ENCODE data around the gene GRK4. TPM values are rescaled to one million over a fixed set of nuclear protein-coding genes. Genes with fewer than 3 reads are reported as not detected.
"Not testable (repeated sequence)": the region's sequence is repeated elsewhere in the genome, so short reads cannot be mapped to it uniquely, and the experiment has no call there.

GRK4 gene
- total RNA-seq, 2 experiments from 2014 or later = 4.9 to 5.3 TPM

DNA sequence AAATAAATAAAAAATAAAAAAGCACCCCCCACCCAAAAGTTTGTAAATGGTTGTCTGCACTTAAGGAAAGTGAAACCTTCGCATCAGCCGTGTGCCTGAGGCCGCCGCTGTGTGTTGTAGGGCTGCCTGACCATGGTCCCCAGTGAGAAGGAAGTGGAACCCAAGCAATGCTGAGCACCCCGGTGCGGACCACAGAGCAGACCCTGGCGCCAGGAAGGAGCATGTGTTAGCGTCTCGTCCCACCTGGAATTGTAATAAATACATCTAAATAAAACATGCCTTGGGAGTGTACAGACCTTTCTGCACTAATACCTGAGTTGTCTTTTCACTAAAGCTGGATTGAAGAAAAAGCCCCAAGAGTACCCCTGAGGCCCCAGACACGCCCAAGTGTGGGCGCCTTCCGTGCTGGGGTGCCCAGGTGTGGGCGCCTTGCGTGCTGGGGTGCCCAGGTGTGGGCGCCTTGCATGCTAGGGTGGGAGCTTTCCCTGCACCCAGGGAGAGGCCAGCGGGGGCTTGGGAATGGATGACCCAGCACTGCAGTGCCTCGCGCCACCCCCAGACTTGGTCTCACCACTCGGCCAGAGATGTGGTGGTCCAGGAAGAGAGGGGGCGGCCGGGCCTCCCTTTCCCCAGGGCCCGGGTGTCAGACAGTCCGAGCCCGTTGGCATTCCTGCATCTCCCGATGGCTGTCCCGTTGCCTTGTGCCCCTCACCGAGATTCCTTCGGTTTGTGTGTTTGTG, 77.3 kb downstream of the GRK4 start:
- ChIA-PET CTCF (interaction anchor here (0.9 to 1.9 kb wide), 5 partner anchors 19 to 64 kb away, joined by 3 to 7 read pairs (median 3); no protein-coding TSS in a partner anchor), POLR2A (no interaction called here)

DNA sequence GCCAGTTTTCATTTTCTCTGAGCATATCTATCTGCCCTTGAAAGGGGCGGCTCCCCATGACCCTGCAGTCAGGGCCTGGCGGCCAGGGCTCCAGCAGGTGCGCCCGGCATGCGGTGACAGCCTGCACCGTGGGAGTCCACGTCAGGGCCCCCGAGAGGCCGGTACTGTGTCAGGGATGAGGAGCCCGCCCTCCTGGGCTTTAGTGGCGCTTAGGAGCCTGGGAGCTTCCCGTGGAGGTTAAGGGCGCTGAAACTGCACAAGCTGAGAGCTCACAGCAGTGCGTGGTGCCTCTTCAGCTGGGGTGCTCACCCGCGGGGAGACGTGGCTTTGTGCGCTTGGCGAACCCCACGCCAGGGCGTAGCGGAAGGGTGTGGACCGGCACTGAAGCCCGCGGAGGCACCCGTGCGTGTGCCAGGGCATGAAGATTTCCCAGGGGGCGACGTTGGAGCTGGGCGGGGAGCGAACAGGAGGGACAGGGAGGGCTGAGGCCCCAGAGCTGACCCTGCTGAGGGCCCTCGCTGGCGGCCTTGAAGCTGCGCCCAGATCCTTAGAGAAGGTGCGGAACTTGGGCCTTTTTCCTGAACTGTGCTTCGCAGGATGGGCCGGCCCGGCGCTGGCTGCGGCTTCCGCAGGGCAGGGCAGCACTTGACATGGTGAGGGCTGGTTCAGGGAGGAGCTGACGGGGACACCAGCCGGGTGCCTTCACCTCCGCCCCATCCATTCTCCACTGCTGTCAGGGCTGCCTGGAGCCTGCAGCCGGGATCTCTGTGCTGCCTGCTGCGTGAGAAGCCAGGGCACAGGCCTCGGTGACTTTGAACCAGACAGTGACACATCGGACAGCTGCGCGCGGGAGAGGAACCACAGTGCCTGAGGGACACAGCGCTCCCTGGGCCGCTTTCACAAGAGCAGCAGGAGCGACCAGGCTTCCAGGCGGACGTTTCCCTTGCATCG, 78.1 kb downstream of the GRK4 start:
- CTCF ChIA-PET = interaction anchor here (0.8 to 1.9 kb wide), 8 partner anchors 9 to 402 kb away, joined by 3 to 7 read pairs (median 3); no protein-coding TSS in a partner anchor
- POLR2A ChIA-PET = interaction anchor here (0.5 kb wide), 1 partner anchor 33 kb away, joined by 3 read pairs; the partner anchor contains the start of genes HTT and HTT-AS

GRCh38 chr4:3042226-3042625, 78.9 kb downstream of the GRK4 start:
- CTCF ChIA-PET = interaction anchor here (0.8 to 1.9 kb wide), 5 partner anchors 9 to 401 kb away, joined by 3 to 7 read pairs (median 3); no protein-coding TSS in a partner anchor
- POLR2A ChIA-PET = interaction anchor here (0.5 kb wide), 1 partner anchor 32 kb away, joined by 3 read pairs; the partner anchor contains the start of genes HTT and HTT-AS

DNA sequence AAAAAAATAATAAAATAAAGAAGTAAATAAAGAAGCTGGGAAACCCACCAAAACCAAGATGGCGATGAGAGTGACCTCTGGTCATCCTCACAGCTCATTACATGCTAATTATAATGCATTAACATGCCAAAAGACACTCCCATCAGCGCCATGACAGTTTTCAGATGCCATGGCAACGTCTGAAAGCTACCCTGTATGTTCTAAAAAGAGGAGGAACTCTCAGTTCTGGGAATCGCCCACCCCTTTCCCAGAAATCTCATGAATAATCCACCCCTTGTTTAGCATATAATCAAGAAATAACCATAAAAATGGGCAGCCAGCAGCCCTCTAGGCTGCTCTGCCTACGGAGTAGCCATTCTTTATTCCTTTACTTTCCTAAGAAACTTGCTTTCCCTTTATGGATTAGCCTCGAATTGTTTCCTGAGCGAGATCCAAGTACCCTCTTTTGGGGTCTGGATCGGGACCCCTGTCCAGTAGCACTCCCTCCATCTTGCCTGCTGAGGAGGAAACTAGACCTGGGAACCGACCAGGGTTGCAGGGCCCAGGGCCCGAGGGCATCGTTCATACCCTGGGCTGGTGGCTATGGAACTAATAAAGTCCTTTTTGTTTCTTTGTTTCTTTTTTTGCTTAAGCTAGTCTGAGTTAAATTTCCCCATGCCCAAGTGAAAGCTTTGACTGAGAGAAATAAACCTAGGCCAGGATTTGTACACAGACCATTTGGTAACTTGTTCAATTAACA, 80.1 kb downstream of the GRK4 start:
- ChIA-PET POLR2A (interaction anchor here (0.5 kb wide), 1 partner anchor 80 kb away, joined by 3 read pairs; the partner anchor contains the start of genes GRK4 and NOP14), CTCF (interaction anchor here (1.0 kb wide), 1 partner anchor 34 kb away, joined by 5 read pairs; no protein-coding TSS in a partner anchor)

DNA sequence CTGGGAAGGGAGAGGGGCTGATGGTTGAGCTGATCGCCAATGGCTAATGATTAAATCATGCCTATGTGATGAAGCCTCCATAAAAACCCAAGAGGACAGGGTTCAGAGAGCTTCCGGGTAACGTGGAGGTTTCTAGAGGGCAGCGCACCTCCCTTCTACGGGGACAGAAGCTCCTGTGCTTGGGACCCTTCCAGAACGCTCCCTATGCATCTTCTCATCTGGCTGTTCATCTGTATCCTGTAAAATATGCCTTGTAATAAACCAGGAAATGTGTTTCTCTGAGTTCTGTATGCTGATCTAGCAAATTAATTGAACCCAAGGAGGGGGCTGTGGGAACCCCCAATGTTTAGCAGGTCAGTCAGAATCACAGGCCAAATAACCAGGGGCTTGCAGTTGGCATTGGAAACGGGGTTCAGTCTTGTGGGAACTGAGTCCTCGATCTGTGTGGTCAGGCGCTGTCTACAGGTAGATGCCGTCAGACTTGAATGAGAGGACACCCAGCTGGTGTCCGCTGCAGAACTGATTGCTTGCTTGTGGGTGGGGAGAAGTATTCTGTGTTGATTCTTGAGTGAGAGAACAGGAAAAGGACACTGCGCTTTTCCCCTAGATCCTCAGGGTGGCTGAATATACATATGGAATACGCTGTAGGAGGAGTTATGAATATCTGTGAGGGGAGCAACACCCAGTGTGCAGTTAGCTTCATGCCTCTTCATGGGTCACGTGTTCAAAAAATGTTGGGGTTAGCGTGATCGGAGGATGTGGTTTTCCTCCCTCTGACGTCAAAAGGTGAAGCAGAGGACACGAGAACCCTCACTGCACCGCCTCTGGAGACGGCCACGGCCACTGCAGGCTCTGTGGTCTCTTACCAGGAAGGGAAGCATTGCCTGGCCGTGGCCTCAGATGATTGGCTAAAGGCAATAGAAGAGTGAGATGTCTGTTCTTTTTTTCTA, 81.8 kb downstream of the GRK4 start:
- CTCF ChIA-PET = interaction anchor here (0.6 to 1.0 kb wide), 3 partner anchors 32 to 146 kb away, joined by 3 to 4 read pairs (median 3); partner anchors contain the start of genes GRK4 and NOP14
- POLR2A ChIA-PET = no interaction called here

DNA sequence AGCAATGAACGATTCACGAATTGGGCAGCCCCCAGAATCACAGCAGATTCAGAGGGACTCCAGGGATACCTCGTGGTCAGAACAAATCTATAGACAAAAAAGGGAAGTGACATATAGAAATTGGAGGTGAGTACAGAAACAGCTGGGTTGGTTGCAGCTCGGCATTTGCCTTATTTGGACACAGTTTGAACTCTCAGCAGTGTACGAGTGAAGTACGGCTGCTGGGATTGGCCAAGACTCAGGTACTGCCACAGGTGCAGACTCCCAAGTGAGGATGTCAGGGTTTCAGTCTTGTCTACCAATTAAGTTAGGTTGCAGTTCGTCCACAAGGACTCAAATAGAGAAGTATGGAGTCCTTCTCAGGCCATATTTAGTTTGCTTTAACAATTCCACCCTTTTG, 82.8 kb downstream of the GRK4 start:
- POLR2A ChIA-PET = no interaction called here
- CTCF ChIA-PET = interaction anchor here (1.4 to 2.7 kb wide), 2 partner anchors 9 to 15 kb away, joined by 4 to 7 read pairs; no protein-coding TSS in a partner anchor

GRCh38 chr4:3046623-3047022, 83.3 kb downstream of the GRK4 start:
- CTCF ChIA-PET = interaction anchor here (1.4 to 2.7 kb wide), 2 partner anchors 10 to 14 kb away, joined by 4 to 7 read pairs; no protein-coding TSS in a partner anchor
- POLR2A ChIA-PET = no interaction called here

DNA sequence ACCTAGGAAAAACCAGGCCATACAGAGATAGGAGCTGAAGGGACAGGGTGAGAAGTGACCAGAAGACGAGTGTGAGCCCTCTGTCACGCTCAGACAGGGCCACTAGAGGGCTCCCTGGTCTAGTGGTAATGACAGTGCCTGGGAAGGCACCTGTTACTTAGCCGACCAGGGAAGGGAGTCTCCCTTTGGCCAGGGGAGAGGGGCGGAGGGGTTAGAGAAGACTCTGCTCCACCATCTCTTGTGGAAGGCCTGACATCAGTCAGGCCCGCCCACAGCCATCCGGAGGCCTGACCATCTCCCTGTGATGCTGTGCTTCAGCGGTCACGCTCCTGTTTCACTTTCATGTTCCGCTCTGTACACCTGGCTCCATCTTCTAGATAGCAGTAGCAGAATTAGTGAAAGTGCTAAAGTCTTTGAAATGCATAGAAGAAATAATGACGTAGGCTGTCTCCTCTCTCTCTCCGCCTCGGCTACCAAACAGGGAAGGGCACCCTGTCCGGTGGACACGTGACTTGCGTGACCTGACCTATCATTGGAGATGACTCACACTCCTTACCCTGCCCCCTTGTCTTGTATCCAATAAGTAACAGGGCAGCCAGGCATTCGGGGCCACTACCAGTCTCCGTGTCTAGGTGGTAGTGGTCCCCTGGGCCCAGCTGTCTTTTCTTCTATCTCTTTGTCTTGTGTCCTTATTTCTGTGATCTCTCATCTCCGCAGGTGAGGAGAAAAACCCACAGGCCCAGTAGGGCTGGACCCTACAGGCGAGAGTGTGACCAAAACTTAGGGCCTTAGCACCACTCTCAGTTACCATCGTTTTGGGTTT, 84.3 kb downstream of the GRK4 start:
- ChIA-PET POLR2A (interaction anchor here (0.6 kb wide), 1 partner anchor 77 kb away, joined by 4 read pairs; no protein-coding TSS in a partner anchor), CTCF (interaction anchor here (1.4 to 2.7 kb wide), 2 partner anchors 11 to 13 kb away, joined by 4 to 7 read pairs; no protein-coding TSS in a partner anchor)

- POLR2A ChIA-PET, CTCF ChIA-PET: not testable (repeated sequence)
These were observed 87.9 kb downstream of the GRK4 start for GRCh38 chr4:3051141-3051897.

GRCh38 chr4:3054169-3054759, 90.9 kb downstream of the GRK4 start:
- CTCF ChIA-PET = interaction anchor here (0.7 kb wide), 1 partner anchor 90 kb away, joined by 5 read pairs; no protein-coding TSS in a partner anchor
- POLR2A ChIA-PET = interaction anchor here (0.7 kb wide), 1 partner anchor 19 kb away, joined by 3 read pairs; no protein-coding TSS in a partner anchor

GRCh38 chr4:3059943-3060342, 96.6 kb downstream of the GRK4 start:
- CTCF ChIA-PET = interaction anchor here (1.2 kb wide), 1 partner anchor 19 kb away, joined by 3 read pairs; no protein-coding TSS in a partner anchor
- POLR2A ChIA-PET = no interaction called here

GRCh38 chr4:3060946-3061345, 97.6 kb downstream of the GRK4 start:
- POLR2A ChIA-PET = no interaction called here
- CTCF ChIA-PET = interaction anchor here (1.2 kb wide), 1 partner anchor 14 kb away, joined by 4 read pairs; no protein-coding TSS in a partner anchor

DNA sequence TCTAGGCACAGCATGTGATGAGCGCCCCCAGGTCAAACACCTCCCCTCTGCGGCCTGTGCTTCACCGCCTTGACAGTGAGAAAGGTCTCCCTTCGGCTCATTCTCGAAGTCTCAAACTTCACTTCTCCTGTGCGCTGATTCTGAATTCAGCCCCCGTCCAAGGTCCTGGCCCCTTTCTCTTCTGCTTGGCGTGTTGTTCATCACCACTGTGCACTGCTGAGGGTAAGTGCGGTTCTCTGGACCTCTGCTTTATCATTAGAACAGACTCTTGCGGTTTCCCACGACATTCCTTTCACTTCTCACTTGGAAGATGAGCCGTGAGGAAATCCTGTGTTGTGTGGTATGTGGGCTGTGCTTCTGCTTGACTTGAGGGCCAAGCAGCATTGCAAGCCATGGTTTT, 99.1 kb downstream of the GRK4 start:
- ChIA-PET CTCF (no interaction called here), POLR2A (no interaction called here)

DNA sequence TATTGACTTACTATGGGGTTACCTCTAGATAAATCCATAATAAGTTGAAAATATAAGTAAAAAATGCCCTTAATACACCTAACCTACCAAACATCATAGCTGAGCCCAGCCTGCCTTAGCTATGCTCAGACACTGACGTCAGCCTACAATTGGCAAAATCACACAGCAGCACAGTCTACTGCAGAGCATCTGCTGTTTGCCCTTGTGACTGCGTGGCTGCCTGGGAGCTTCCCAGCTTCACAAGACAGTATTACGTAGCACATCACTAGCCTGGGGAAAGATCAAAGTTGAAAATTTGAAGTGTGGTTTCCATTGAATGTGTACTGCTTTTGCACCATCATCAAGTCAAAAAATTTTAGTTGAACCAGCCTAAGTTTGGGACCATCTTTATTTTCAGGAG, 102.2 kb downstream of the GRK4 start:
- CTCF ChIA-PET = no interaction called here
- POLR2A ChIA-PET = no interaction called here

- CTCF ChIA-PET = interaction anchor here (1.2 kb wide), 1 partner anchor 34 kb away, joined by 3 read pairs; no protein-coding TSS in a partner anchor
- POLR2A ChIA-PET = no interaction called here
These were observed 103.5 kb downstream of the GRK4 start for GRCh38 chr4:3066836-3067400.

Data from activated CD8-positive, alpha-beta memory T cell treated with anti-CD3 and anti-CD28 coated beads for 36 hours (primary cell).